ENCODE results near the gene EP400.

The EP400 gene

DNA sequence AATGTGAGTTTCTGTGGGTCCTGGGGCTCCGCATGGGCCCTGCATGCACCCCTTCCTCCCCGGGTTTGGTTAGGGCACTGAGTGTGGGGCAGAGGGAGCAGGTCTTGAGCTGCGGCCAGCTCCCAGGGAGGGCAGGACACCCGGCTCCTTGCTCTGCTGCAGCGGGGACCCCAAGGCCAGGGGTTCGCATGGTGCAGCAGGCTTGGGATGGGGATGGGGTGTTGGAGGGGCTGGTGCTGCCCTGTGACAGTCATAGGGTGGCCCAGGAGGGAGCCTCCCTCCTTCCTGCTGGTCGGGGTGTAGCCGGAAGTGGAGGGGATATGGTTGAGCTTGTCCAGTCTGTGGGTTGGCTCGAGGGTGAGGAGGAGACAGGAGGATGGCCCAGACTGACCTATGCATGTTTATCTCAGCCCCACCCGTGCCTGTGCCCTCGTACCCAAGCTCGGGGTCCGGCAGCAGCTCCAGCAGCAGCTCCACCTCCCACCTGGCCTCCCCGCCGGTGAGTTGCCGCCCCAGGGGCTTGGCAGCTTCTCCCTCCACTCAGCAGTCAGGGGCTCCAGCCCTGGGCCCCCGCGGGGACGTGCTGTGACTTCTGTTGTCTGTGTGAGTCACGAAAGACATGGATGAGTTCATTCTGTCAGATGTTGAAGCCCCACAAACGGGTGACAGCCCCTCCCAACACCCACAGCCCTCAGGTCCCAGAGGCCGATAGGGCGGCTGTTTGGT, 39.3 kb upstream of the EP400 start:
- Histone ChIP-seq H3K18ac (ENCODE audit: low read length) (no peak overlapping the region), H3K4me3 (ENCODE audit: low read length in 2 of 2) (no peak overlapping the region)

DNA sequence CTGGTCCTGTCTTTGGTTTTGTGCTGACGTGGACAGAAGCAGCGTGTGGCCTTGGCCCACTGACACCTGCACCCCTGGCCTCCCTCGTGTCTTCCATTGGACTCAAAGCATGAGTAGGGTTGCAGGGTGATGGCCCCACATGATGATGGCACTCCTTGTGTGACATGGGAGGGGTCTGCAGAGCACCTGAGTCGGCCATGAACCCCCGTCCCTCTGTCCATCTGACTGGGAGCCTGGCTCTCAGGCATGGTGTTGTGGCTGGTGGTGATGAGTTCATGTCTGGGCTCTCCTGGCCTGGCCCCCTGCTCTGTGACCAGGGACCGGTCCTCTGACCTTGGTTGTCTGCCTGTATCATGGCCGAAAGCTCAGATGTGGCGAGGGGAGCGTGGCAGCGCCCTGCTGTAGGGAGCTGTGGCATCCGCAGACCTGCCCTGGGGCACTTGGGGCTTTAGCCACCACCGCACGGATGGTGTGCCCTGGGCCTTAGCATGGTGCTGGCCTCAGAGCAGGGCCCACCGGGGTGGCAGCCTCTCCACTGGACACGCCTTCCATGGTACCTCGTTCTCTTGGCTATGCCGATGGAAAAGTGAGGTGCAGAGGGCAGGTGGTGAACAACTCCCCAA, 38.6 kb upstream of the EP400 start:
- no peak overlapping the region for H3K27ac ChIP-seq (replicated peaks; ENCODE audit: low read length)
- H3K4me1 ChIP-seq (ENCODE audit: control insufficient read depth in 2 of 2, insufficient read depth in 1 of 2, low read depth in 1 of 2, low read length in 2 of 2): no peaks in the 10 kb centered on the region
- peaks cover 41 to 87% of the 10 kb centered on the region in 2 donors for H3K36me3 ChIP-seq (replicated peaks in 1 of 2; ENCODE audit: control insufficient read depth in 2 of 2, insufficient read depth in 2 of 2, low read length in 2 of 2)

More for the DNA sequence above, 39.3 kb upstream of the EP400 start:
- Histone ChIP-seq H2BK12ac (ENCODE audit: low read length) (no peak overlapping the region), H3K23ac (ENCODE audit: low read depth, low read length, poor library complexity) (peak overlapping the region; percentile 43), H2AK5ac (ENCODE audit: low read depth, low read length) (no peak overlapping the region), H3K4me2 (ENCODE audit: insufficient read depth, low read length, poor library complexity, severe bottlenecking) (no peak overlapping the region), H3K36me3 (replicated peaks in 1 of 2; ENCODE audit: control insufficient read depth in 2 of 2, insufficient read depth in 2 of 2, low read length in 2 of 2) (peaks cover 39 to 81% of the 10 kb centered on the region in 2 donors), H3K4me1 (ENCODE audit: control insufficient read depth in 2 of 2, insufficient read depth in 1 of 2, low read depth in 1 of 2, low read length in 2 of 2) (no peaks in the 10 kb centered on the region), H2BK15ac (ENCODE audit: low read length) (no peak overlapping the region), H3K27me3 (ENCODE audit: control insufficient read depth in 3 of 3, insufficient read depth in 3 of 3, low read depth in 1 of 3, low read length in 3 of 3) (peaks cover 0 to under 1% (median 0%) of the 10 kb centered on the region in 3 experiments), H4K8ac (ENCODE audit: low read depth, low read length) (no peak overlapping the region), H2BK120ac (ENCODE audit: low read depth, low read length) (no peak overlapping the region), H4K91ac (ENCODE audit: low read depth, low read length, poor library complexity) (no peak overlapping the region), H3K9ac (ENCODE audit: low read depth, low read length, poor library complexity) (no peak overlapping the region), H3K14ac (ENCODE audit: low read length) (no peak overlapping the region), H3K27ac (replicated peaks; ENCODE audit: low read length) (no peak overlapping the region), H2BK5ac (ENCODE audit: low read length) (no peak overlapping the region), H2AFZ (ENCODE audit: low read length) (no peak overlapping the region), H3K9me3 (replicated peaks in 1 of 2; ENCODE audit: control insufficient read depth in 2 of 2, insufficient read depth in 1 of 2, low read depth in 1 of 2, low read length in 2 of 2) (no peaks in the 10 kb centered on the region), H3K79me1 (ENCODE audit: low read depth, low read length) (peaks cover 21% of the 10 kb centered on the region), H3K4ac (ENCODE audit: low read length) (no peak overlapping the region)
- DNase-seq (ENCODE audit: low spot score): no peak
- no CpG with 5 or more reads among the region's 23 CpGs for WGBS, 2 donors (ENCODE audit: extremely low coverage in 2 of 2, insufficient read length in 2 of 2, insufficient replicate concordance in 1 of 2)

DNA sequence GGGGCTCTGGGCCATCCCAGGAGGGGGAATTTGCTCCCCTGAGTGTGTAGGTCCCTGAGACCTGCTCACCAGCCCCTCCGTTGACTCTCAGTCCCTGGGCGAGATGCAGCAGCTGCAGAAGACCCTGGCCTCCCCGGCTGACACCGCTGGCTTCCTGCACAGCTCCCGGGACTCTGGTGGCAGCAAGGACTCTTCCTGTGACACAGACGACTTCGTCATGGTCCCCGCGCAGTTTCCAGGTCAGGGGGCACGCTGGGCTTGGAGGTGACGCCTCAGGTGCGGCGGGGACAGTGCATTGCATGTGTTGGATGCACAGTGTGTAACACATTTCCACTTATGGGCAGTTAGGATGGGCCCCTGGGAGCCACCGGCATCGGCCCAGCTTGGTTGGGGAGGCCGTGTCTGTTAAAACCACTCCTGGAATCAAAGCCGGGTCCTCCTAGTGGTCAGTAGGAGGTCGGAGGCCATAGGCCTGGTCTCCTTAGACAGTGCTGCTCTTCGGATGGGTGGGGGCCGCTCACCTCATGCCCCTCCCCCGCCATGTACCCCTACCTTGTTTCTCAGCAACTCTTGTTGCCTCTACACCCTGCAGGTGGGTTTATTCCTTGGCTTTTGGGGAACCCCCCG, 37.8 kb upstream of the EP400 start:
- Histone ChIP-seq H3K4ac (ENCODE audit: low read length) (no peak overlapping the region), H4K91ac (ENCODE audit: low read depth, low read length, poor library complexity) (no peak overlapping the region), H2BK15ac (ENCODE audit: low read length) (no peak overlapping the region), H3K27ac (replicated peaks; ENCODE audit: low read length) (no peak overlapping the region), H3K9ac (ENCODE audit: low read depth, low read length, poor library complexity) (peak overlapping the region; percentile 63), H2BK5ac (ENCODE audit: low read length) (no peak overlapping the region), H3K79me1 (ENCODE audit: low read depth, low read length) (peaks cover 17% of the 10 kb centered on the region), H3K18ac (ENCODE audit: low read length) (no peak overlapping the region), H3K9me3 (replicated peaks in 1 of 2; ENCODE audit: control insufficient read depth in 2 of 2, insufficient read depth in 1 of 2, low read depth in 1 of 2, low read length in 2 of 2) (no peaks in the 10 kb centered on the region), H3K4me1 (ENCODE audit: control insufficient read depth in 2 of 2, insufficient read depth in 1 of 2, low read depth in 1 of 2, low read length in 2 of 2) (no peaks in the 10 kb centered on the region), H3K14ac (ENCODE audit: low read length) (no peak overlapping the region), H2BK12ac (ENCODE audit: low read length) (no peak overlapping the region), H2AFZ (ENCODE audit: low read length) (no peak overlapping the region), H4K8ac (ENCODE audit: low read depth, low read length) (no peak overlapping the region), H3K4me3 (ENCODE audit: low read length in 2 of 2) (no peak overlapping the region), H3K27me3 (ENCODE audit: control insufficient read depth in 3 of 3, insufficient read depth in 3 of 3, low read depth in 1 of 3, low read length in 3 of 3) (no peaks in the 10 kb centered on the region), H3K4me2 (ENCODE audit: insufficient read depth, low read length, poor library complexity, severe bottlenecking) (no peak overlapping the region), H3K23ac (ENCODE audit: low read depth, low read length, poor library complexity) (peak overlapping the region; percentile 55), H3K36me3 (replicated peaks in 1 of 2; ENCODE audit: control insufficient read depth in 2 of 2, insufficient read depth in 2 of 2, low read length in 2 of 2) (peaks cover 44 to 86% of the 10 kb centered on the region in 2 donors), H2BK120ac (ENCODE audit: low read depth, low read length) (no peak overlapping the region), H2AK5ac (ENCODE audit: low read depth, low read length) (no peak overlapping the region)
- no CpG with 5 or more reads among the region's 22 CpGs for WGBS, 2 donors (ENCODE audit: extremely low coverage in 2 of 2, insufficient read length in 2 of 2, insufficient replicate concordance in 1 of 2)
- DNase-seq (ENCODE audit: low spot score): no peak

More for the DNA sequence above, 38.6 kb upstream of the EP400 start:
- H3K9ac ChIP-seq (ENCODE audit: low read depth, low read length, poor library complexity): no peak overlapping the region
- no peaks in the 10 kb centered on the region for H3K27me3 ChIP-seq (ENCODE audit: control insufficient read depth in 3 of 3, insufficient read depth in 3 of 3, low read depth in 1 of 3, low read length in 3 of 3)
- H3K23ac ChIP-seq (ENCODE audit: low read depth, low read length, poor library complexity): peak overlapping the region; percentile 25
- H2BK5ac ChIP-seq (ENCODE audit: low read length): no peak overlapping the region
- WGBS, 2 donors (ENCODE audit: extremely low coverage in 2 of 2, insufficient read length in 2 of 2, insufficient replicate concordance in 1 of 2): no CpG with 5 or more reads among the region's 17 CpGs
- no peak overlapping the region for H4K8ac ChIP-seq (ENCODE audit: low read depth, low read length)
- H2AK5ac ChIP-seq (ENCODE audit: low read depth, low read length): no peak overlapping the region
- H2BK12ac ChIP-seq (ENCODE audit: low read length): no peak overlapping the region
- peaks cover 21% of the 10 kb centered on the region for H3K79me1 ChIP-seq (ENCODE audit: low read depth, low read length)
- no peak overlapping the region for H3K4me2 ChIP-seq (ENCODE audit: insufficient read depth, low read length, poor library complexity, severe bottlenecking)
- no peak overlapping the region for H3K4ac ChIP-seq (ENCODE audit: low read length)
- no peak for DNase-seq (ENCODE audit: low spot score)
- H3K9me3 ChIP-seq (replicated peaks in 1 of 2; ENCODE audit: control insufficient read depth in 2 of 2, insufficient read depth in 1 of 2, low read depth in 1 of 2, low read length in 2 of 2): no peaks in the 10 kb centered on the region
- H3K14ac ChIP-seq (ENCODE audit: low read length): no peak overlapping the region
- no peak overlapping the region for H4K91ac ChIP-seq (ENCODE audit: low read depth, low read length, poor library complexity)
- H3K4me3 ChIP-seq (ENCODE audit: low read length in 2 of 2): no peak overlapping the region
- no peak overlapping the region for H3K18ac ChIP-seq (ENCODE audit: low read length)
- H2BK120ac ChIP-seq (ENCODE audit: low read depth, low read length): no peak overlapping the region
- no peak overlapping the region for H2AFZ ChIP-seq (ENCODE audit: low read length)
- H2BK15ac ChIP-seq (ENCODE audit: low read length): no peak overlapping the region
